KMS-11 (cell line): Measurements from ENCODE around the gene COPG1.
A peak's percentile ranks its signal among the peaks of the same experiment; 100 is the strongest.

Experiments
- H2AFZ ChIP-seq: fragments of 200-600 bp; sonication (generic); 2 replicates; pipeline ENCODE4 v1.6.1; 2016; ENCODE audit warnings: antibody characterized with exemption, mixed run types, low read depth
- H3K27ac ChIP-seq: fragments of 200-600 bp; sonication (generic); 2 replicates; pipeline ENCODE4 v1.6.1; 2016; ENCODE audit warnings: mild to moderate bottlenecking, mixed run types
- H3K27me3 ChIP-seq: fragments of 200-600 bp; sonication (generic); 2 replicates; pipeline ENCODE4 v1.6.1; 2017; ENCODE audit warnings: mild to moderate bottlenecking, low read depth, mixed run types, moderate library complexity; ENCODE audit not compliant: insufficient read depth
- H3K36me3 ChIP-seq: fragments of 200-600 bp; sonication (generic); 2 replicates; pipeline ENCODE4 v1.6.1; 2017; ENCODE audit warnings: mild to moderate bottlenecking, mixed run types; ENCODE audit not compliant: insufficient read depth
- H3K4me1 ChIP-seq: fragments of 200-600 bp; sonication (generic); 2 replicates; pipeline ENCODE4 v1.6.1; 2016; ENCODE audit warnings: mild to moderate bottlenecking, low read depth, mixed run types; ENCODE audit not compliant: poor library complexity, severe bottlenecking
- H3K4me2 ChIP-seq: fragments of 200-600 bp; sonication (generic); 2 replicates; pipeline ENCODE4 v1.7.0; 2016; ENCODE audit warnings: mild to moderate bottlenecking, mixed run types
- H3K4me3 ChIP-seq: fragments of 200-600 bp; sonication (generic); IDR thresholded peaks from 2 replicates; pipeline ENCODE4 v1.6.1; 2017; ENCODE audit warnings: low read depth, low read length, mixed read lengths; ENCODE audit not compliant: insufficient read depth
- H3K79me2 ChIP-seq: fragments of 200-600 bp; sonication (generic); 2 replicates; pipeline ENCODE4 v1.6.1; 2016; ENCODE audit warnings: low read depth, mixed run types; ENCODE audit not compliant: insufficient read depth
- H3K9ac ChIP-seq: fragments of 200-600 bp; sonication (generic); 2 replicates; pipeline ENCODE4 v1.6.1; 2016; ENCODE audit warnings: mild to moderate bottlenecking, mixed run types
- H4K20me1 ChIP-seq: fragments of 200-600 bp; sonication (generic); 2 replicates; pipeline ENCODE4 v1.6.1; 2016; ENCODE audit warnings: mild to moderate bottlenecking, mixed run types; ENCODE audit not compliant: insufficient read depth
- CTCF ChIP-seq: fragments of 200-600 bp; sonication (generic); conservative IDR thresholded peaks from 2 replicates; pipeline ENCODE4 v1.6.1; 2017; ENCODE audit warnings: low read depth, mild to moderate bottlenecking, antibody characterized with exemption, low read length, moderate library complexity, mixed read lengths

Gene COPG1

GRCh38 chr3:129305592-129306091, 56.2 kb downstream of the COPG1 start:
- H2AFZ ChIP-seq = no peak overlapping the region
- H3K4me2 ChIP-seq = no peak overlapping the region
- no peaks in the 10 kb centered on the region for H3K27me3 ChIP-seq
- H3K4me1 ChIP-seq = peaks cover 39% of the 10 kb centered on the region
- no peaks in the 10 kb centered on the region for H3K79me2 ChIP-seq
- H4K20me1 ChIP-seq = no peaks in the 10 kb centered on the region
- H3K9ac ChIP-seq = no peak overlapping the region
- H3K27ac ChIP-seq = no peak overlapping the region
- no peak overlapping the region for H3K4me3 ChIP-seq
- TF ChIP-seq CTCF = no peak
- no peaks in the 10 kb centered on the region for H3K36me3 ChIP-seq

DNA sequence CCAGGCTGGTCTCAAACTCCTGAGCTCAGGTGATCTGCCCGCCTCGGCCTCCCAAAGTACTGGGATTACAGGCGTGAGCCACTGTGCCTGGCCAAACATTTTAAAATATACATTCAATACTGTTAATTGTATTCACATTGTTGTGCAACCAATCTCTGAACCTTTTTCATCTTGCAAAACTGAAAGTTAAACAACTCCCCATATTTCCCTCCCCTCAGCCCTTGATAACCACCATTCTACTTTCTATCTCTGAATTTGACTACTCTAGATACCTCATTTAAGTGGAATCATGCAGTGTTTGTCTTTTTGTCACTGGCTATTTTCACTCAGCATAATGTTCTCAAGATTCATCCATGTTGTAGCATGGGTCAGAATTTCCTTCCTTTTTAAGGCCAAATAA, 59.2 kb downstream of the COPG1 start:
- H3K4me3 ChIP-seq = no peak overlapping the region
- H2AFZ ChIP-seq = no peak overlapping the region
- no peak overlapping the region for H3K9ac ChIP-seq
- H3K27me3 ChIP-seq = no peaks in the 10 kb centered on the region
- TF ChIP-seq CTCF = no peak
- H3K79me2 ChIP-seq = no peaks in the 10 kb centered on the region
- H3K4me1 ChIP-seq = peaks cover 69% of the 10 kb centered on the region
- no peaks in the 10 kb centered on the region for H4K20me1 ChIP-seq
- no peak overlapping the region; the same call in 1 of the 2 replicates for H3K27ac ChIP-seq
- no peaks in the 10 kb centered on the region for H3K36me3 ChIP-seq
- H3K4me2 ChIP-seq = peak overlapping the region; percentile 42; the same call in 1 of the 2 replicates

DNA sequence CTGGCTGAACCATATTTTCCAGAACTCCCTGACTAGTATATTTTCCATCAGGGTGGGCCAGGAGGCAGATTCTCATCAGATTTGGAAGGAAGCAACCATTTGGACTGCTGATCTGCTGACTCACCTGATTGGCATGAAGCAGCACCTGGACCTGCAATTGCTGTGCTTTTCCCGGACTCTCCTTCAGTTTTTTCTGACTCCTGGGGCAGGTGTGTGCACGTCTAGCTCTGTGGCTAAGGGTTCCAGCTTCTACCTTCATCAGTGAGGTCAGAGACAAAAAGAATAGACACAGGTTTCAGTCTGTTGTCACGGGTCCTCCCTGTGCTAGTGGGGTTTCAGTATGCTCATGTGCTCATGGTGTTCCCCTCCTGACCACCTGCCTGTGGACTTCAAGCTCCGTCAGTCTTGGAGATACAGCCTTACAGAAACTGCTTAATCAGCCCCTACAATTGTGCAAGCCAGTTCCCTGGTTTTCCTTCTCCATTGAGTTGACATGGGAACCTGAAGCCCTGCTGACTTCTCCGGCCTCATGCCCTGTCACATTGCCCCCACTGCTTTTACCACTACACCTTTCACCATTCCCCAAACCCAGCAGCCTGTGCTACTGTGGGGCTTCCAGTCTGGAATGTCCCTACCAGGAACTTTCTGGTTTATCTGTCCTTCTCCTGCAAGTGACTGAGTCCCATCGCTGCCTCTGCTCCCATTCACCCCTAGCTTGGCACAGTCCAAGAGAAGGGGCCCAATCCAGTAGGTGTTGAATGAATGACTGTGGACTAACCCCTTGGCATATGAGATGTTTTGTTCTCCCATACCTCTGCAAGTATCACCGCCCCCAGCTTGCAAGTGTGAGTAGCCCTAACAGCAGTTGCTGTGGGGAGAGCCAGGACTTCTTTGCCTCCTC, 61.0 kb downstream of the COPG1 start:
- no peak for TF ChIP-seq CTCF
- Histone ChIP-seq H3K79me2 (no peaks in the 10 kb centered on the region), H4K20me1 (no peaks in the 10 kb centered on the region), H3K9ac (peak overlapping the region; percentile 19; the same call in 1 of the 2 replicates), H3K27me3 (no peaks in the 10 kb centered on the region), H3K4me2 (peak overlapping the region; percentile 42), H3K27ac (peak overlapping the region; percentile 63), H2AFZ (no peak overlapping the region; the same call in 1 of the 2 replicates), H3K36me3 (no peaks in the 10 kb centered on the region), H3K4me1 (peaks cover 82% of the 10 kb centered on the region), H3K4me3 (peak overlapping the region; percentile 17)

GRCh38 chr3:129311054-129311902, 61.9 kb downstream of the COPG1 start:
- no peaks in the 10 kb centered on the region for H3K79me2 ChIP-seq
- H4K20me1 ChIP-seq = no peaks in the 10 kb centered on the region
- H2AFZ ChIP-seq = no peak overlapping the region
- no peak overlapping the region for H3K4me3 ChIP-seq
- peak overlapping the region; percentile 63; the same call in 1 of the 2 replicates for H3K27ac ChIP-seq
- H3K4me2 ChIP-seq = peak overlapping the region; percentile 42; the same call in 1 of the 2 replicates
- H3K9ac ChIP-seq = no peak overlapping the region; the same call in 1 of the 2 replicates
- no peak for TF ChIP-seq CTCF
- H3K27me3 ChIP-seq = no peaks in the 10 kb centered on the region
- H3K36me3 ChIP-seq = no peaks in the 10 kb centered on the region
- peaks cover 79% of the 10 kb centered on the region for H3K4me1 ChIP-seq
